K562 treated with DMSO at 1 percent for 4 hours (cell line): Measurements from ENCODE around the gene LRRC37A3. TPM values are rescaled to one million over a fixed set of nuclear protein-coding genes. Genes with fewer than 3 reads are reported as not detected.

Experiments
- total RNA-seq: library from RNA; unstranded; fragments of 300-600 nt; gene quantifications from 2 replicates; pipeline ENCODE4 v1.2.3, GENCODE V29; 2022; ENCODE audit not compliant: insufficient read depth

The LRRC37A3 gene
- 2.1 and 3.4 TPM in 2 replicates for total RNA-seq

GRCh38 chr17:64919289-64920025 lies at the start of gene LRRC37A3:
TSS of gene LRRC37A3 (minus strand) at chr17:64919478. CDS start at chr17:64897257, 22,221 bp downstream.

Other genes starting within 250 kb of the LRRC37A3 start
- 17.9 and 22.8 TPM in 2 replicates for gene GNA13, start 137.3 kb upstream of the LRRC37A3 start, total RNA-seq
- gene RGS9, start 217.9 kb upstream of the LRRC37A3 start, total RNA-seq = not detected in 2 replicates